GM21423 (cell line): ENCODE results near the gene POLE.

Source experiments
- ATAC-seq: cut with Tn5 transposase; IDR thresholded peaks from one replicate; pipeline ENCODE4 v1.9.1; 2021; ENCODE audit warnings: mild to moderate bottlenecking, moderate library complexity; ENCODE audit not compliant: unreplicated experiment

Gene POLE

DNA sequence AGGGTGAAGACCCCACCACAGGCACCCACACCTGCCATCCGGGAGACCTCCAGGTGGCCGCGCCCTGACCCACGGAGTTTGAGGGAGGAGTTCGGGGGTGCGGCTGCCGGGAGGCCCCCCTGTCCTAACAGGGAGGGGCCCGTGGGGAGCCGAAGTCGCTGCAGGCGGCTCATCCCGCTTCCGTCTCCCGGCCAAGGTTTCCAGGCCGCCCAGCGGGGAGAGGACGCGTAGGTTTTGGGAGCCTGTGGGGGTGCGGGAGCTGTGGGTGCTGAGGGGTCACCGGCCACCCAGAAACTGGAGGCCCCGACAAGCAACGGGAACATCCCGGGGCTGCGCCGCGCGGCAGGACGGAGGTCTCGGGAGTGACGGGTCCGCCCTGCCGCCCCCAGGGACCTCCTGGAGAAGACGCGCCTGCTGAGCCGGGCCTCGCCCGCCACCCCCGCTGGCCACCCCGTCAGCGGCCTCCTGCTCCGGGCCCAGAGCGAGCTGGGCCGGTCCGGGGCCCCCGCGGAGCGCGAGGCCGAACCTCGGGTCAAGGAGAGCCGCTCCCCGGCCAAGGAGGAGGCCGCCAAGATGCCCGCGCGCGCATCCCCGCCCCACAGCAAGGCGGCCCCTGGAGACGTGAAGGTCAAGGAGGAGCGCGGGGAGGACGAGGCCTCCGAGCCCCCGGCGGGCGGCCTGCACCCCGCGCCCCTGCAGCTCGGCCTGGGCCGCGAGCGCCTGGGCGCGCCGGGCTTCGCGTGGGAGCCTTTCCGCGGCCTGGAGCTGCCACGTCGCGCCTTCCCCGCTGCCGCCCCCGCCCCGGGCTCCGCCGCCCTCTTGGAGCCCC is 104.3 kb downstream of the POLE start:
- no peak for ATAC-seq

DNA sequence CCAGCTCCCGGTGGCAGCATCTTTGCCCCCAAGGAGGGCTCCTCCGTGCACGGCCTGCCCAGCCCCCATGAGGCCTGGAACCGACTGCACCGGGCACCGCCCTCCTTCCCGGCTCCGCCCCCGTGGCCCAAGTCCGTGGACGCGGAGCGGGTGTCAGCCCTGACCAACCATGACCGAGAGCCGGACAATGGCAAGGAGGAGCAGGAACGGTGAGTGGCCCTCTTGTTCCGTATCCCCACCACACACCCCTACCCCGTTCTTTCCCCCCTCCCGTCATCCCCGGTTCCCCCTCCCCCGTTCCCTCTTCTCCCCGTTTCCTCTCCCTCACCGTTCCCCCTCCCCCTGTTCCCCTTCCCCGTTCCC is 105.1 kb downstream of the POLE start:
- ATAC-seq = no peak

GRCh38 chr12:132581348-132582057 is 105.6 kb downstream of the POLE start:
- ATAC-seq = no peak

DNA sequence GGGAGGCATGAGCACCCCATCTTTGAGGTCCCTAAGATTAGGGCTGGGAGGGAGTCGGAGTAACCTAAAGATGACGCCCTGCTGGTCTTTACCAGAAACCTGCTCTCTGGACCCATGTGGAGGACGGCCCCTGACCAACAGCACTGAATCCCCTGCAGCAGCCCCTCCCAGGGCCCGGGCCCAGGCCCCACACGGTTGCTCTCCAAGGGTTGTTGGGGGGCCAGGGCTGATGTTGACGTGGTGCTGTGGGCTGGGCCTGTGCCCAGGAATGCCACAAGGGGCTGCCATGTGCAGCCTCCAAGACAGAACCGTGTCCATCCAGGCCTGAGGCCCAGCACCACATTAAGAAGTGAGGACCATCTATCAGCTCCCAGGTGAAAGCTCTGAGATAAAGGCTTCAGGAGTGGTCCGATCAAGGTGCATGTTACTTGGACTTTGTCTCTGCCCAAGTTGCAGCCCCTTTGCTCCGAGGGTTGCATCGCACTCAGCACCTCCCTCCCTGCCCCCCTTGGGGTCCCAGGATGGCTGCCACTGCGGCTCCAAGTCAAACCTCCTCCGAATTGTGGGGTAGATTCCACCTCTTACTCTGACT is 106.3 kb downstream of the POLE start:
- ATAC-seq = no peak

- no peak for ATAC-seq
These were observed 107.4 kb downstream of the POLE start for GRCh38 chr12:132579744-132580143.

- ATAC-seq = no peak
These were observed 108.3 kb downstream of the POLE start for GRCh38 chr12:132578826-132579225.

DNA sequence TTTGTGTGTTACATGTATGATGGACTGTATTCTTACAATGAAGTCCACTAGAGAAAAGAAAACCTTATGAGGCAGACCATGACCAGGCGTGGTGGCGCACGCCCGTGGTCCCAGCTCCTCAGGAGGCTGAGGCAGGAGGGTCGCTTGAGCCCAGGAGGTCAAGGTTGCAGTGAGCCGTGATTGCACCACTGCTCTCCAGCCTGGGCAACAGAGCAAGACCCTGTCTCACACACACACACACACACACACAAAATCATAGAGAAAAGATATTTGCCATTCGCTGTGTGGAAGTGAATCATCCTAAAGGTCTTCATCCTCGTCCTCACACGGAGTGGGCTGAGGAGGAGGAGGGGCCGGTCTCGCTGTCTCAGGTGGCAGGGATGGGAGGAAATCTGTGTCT is 109.0 kb downstream of the POLE start:
- ATAC-seq = no peak

DNA sequence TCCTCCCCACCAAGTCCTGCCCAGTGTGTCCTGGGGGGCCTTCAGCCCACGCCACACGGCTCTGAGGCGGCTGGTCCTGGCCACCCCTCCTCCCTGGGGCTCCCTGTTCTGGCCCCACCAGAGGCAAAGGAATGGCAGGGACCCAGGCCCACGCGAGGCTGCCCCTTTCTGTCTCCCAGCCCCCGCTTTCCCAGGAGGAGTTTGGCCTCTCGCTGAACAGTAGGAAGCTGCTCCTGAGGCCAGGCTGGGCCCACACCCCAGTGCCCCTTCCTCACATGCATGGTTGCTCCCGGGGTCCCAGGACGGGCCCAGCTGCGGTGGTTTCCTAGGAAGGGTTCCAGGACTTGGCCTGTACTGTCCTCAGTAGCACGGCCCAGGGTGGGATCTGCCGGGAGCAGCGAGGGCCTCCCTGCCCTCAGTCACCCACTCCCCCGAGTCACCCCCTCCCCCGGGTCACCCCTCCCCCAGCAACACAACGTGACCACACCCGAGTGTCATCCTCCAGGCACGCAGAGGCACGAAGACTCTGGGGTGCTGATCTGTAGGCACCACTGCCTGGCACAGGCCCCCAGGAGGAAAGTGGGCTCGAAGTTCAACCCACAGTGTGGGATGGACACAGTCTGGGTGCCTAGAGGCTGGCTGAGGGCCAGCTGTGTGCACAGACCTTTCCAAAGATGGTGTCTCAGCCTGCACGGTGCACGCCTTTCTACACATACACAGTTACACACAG is 109.8 kb downstream of the POLE start:
- ATAC-seq = no peak

- ATAC-seq = no peak
These were observed 110.4 kb downstream of the POLE start for GRCh38 chr12:132576701-132577100.

GRCh38 chr12:132575661-132576060 is 111.5 kb downstream of the POLE start:
- no peak for ATAC-seq

DNA sequence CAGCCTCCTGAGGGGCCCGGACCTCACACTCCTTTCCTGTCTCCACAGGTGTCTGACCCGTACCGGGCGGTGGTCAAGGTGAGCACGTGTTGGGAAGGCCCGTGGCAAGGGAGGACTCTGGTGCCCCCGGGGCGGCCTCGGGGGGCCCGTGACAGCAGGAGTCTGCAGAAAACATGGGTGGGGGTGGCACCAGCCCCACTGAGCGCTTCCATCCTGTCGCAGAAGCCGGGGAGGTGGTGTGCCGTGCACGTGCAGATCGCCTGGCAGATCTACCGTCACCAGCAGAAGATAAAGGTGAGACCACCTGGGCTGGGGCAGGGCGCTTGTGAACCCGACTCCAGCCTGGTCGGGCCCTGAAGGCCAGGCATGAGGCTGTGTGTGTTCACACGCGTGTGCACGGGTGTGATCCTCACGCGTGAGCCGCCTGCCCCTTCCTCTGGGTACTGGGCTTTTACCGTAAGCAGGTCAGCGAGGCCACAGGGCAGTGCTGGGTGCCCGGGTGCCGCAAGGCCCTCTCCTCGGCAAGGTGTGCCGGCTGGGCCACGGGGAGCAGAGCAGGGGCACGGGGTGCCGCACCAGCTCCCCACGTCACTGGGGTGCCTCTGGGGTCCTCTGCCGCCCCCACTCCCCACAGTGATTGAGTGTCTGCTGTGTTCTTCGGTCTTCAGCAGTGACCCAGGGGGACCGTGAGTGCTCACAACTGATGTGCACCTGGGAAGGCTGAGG is 112.7 kb downstream of the POLE start:
- ATAC-seq = no peak
